ENCODE measurements around the gene ACTL9.

GRCh38 chr19:8696993-8697392 lies 1.6 kb downstream of the ACTL9 start:
- no peak for TF ChIP-seq CTCF (IDR thresholded peaks at IDR 0.05)
- TF ChIP-seq ZFX (IDR thresholded peaks at IDR 0.05; ENCODE audit: borderline replicate concordance): no peak
